HG02759 (cell line): ENCODE measurements around the gene TMPRSS13.

Experiments used
- ATAC-seq: cut with Tn5 transposase; IDR thresholded peaks from one replicate; pipeline ENCODE4 v1.9.1; 2021; ENCODE audit warnings: mild to moderate bottlenecking, moderate library complexity; ENCODE audit not compliant: unreplicated experiment

The TMPRSS13 gene

DNA sequence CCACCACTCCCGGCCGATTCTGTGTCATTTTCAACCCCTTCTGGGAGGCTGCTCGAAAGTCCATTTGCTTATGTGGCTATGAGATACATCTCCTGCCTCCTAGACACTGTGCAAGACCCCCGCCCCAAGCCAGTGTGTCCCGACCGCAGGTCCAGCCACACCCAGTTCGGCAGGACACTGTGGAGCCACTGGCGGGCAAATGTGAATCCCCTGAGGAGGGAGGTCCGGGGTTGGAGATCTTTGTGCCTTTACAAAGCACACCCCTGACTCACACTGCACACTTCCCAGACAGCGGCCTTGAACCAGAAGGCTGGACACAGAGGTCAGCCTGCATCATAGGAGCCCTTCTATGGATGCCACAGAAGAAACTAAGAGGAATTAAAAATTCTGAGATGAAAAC lies 70.1 kb downstream of the TMPRSS13 start:
- no peak for ATAC-seq

DNA sequence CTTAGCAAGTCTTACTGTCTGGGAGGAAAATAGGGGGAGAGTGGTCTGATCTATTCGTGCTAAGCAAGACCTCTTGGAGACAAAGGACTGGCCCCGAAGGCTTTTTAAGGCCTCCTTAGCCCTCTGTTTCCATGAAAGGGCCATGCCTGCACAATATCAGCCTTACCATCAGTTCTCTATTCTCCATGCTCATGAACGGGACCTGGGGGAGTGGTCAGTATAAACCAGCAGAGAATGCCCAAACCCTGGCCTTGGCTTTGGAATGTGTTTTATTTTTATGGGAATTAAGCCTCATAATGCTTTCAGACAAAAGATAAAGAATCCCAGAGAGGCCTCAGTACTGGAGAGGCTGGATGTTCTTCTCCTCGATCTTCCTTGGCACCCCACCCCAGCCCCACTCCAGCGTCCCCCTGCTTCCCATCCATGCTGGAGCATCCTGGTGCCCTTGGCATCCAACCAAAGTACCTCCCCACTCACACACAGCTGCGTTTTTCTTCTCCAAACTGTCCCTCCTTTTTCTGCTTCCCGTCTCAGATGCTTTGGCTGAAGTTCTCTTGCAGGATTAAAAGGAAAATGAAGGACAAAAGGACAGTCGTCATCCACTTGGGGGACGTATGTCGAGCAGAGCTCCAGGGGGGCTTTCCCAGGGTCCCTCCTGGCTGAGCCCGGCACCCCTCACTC lies 71.3 kb downstream of the TMPRSS13 start:
- ATAC-seq: no peak

DNA sequence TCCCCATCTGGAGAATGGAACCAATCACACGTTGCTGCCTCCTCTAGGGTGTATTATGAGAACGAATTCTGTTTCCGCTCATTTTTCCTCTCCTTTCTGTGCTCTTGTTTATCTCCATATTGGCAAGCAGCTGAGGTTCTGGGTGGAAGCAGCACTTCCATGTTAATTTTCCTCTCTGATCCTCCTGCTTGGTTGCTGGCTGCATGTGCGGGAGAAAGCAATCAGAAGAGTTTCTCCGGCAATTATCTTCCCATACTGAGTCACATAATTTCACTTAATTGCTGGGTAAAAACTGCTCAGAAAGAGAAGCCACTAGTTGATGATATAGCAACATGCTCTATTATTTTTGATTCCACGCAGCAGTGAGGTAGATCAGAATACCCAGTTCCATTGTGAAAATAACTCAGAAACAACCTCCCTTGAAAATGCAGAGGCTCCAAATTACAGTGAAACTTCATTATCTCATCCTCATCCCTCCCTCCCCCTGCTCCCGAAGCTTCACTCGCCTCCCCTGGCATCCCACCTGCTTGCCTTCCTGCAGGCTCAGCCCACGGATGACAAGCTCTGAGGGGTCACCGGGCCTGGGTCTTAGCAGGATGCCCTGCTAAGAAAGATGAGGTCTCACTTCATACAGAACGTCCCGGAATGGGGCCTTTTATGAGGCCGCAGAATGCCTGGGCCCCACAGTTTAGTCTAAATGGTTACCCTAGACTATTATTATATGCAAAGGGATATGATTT lies 73.1 kb downstream of the TMPRSS13 start:
- no peak for ATAC-seq

DNA sequence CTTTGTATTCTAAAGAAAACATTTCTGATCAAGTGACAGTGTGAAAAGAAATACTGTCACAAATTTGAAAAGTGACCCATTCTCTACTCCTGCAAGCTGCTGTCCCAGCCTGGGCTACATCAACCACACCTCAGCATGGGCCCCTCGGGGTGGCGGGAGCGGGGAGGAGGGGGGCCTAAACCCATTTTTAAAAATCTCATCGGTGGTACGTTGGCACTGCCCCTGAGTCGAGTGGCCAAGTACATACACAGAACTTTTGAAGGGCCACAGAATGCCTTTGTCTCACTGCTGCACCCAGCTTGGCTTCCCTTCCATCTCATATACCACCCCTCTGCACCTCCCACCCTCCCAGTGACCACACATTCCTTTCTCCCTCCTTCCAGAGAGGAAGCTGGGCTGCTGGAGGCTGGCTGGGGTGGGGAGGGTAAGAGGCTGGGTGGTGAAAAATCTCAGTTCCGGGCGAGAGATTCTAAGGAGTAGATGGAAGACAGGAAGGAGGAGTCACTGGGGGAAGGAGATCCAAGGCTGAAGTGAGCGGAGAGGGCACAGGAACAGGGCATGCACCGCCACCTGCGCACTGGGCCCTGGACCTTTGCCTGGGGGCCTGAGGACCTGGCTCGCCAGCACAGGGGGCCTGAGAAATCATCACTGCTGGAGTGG lies 73.9 kb downstream of the TMPRSS13 start:
- ATAC-seq: no peak

DNA sequence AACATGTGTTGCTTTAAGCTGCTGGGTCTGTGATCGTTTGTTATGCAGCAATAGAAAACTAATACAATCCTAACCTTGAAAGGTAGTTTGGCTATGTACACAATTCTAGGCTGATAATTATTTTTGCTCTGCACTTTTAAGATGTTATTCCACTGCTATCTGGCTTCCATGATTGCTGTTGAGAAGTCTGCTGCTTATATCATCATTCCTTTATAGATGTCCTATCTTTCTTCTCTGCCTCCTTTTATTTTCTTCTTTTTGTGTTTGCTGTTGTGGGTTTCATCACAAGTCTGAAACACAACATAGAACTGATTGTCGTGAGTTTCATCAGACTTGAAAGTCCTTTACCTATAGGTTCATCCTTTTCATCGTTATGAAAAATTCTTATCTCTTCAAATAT lies 76.9 kb downstream of the TMPRSS13 start:
- ATAC-seq: no peak

DNA sequence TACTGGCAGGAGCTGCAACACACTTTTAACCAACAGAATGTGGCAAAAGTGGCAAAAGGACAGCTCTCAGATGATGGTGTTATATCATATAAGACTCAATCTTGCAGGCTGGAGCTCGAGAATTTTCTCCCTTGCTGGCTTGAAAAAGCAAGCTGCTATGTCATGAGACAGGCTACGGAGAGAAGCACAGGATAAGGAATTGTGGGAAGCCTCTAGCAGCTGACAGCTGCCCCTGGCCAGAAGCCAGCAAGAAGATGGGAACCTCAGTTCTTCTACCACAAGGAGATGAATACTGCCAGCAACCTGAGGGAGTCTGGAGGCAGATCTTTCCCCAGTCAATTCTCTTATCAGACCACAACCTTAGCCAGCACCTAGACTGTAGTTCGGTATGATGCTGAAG lies 77.3 kb downstream of the TMPRSS13 start:
- ATAC-seq: no peak

DNA sequence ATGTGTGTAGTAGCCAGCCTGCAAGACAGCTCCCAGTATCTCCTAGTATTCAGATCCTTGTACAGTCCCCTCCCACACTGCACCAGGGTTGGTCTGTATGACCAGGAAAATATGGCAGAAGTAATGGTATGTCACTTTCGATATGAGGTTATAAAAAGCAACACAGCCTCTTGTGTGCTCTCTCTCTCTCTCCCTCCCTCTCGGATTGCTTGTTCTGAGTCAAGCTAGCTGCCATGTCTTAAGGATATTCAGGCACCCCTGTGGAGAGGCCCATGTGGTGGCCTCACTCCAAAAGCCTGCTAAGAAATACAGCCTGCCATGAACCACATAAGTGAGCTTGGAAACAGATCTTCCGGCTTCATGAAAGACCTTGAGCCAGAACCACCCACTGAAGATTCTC lies 78.1 kb downstream of the TMPRSS13 start:
- no peak for ATAC-seq
